ENCODE results near the gene CCSER1.
"Not testable (repeated sequence)": the region's sequence is repeated elsewhere in the genome, so short reads cannot be mapped to it uniquely, and the experiment has no call there.

Gene CCSER1

DNA sequence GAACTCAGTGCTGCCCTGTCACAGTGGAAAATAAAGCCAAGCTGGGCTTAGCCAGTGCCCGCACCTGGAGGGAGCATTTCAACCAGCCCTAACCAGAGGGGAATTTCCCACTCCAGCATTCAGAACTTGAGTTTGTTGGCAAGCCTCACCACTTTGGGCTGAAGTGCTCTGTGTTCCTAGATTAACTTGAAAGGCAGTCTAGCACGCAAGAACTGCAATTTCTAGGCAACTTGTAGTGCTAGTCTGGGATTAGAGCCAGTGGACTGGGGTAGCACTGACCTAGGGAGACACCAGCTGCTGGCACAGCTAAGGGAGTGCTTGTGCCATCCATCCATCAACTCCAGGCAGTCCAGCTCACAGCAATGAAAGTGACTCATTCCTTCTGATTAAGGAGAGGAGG, 1115.9 kb downstream of the CCSER1 start:
- in situ Hi-C loops (cut with HindIII; ENCODE audit: low sequenced_read_pairs), result no loop called here
- no peak overlapping the region for H3K4me3 ChIP-seq (ENCODE audit: low read depth, low read length)
- TF ChIP-seq CTCF (IDR thresholded peaks at IDR 0.05; ENCODE audit: low read depth, low read length), result no peak
- DNase-seq (ENCODE audit: low read depth, low spot score), result peak; percentile 36

- DNase-seq (ENCODE audit: low read depth, low spot score), result no peak
- H3K4me3 ChIP-seq (ENCODE audit: low read depth, low read length), result no peak overlapping the region
- in situ Hi-C loops (cut with HindIII; ENCODE audit: low sequenced_read_pairs), result no loop called here
- no peak for TF ChIP-seq CTCF (IDR thresholded peaks at IDR 0.05; ENCODE audit: low read depth, low read length)
Measured at GRCh38 chr4:91256043-91256442, 1128.8 kb downstream of the CCSER1 start.

DNA sequence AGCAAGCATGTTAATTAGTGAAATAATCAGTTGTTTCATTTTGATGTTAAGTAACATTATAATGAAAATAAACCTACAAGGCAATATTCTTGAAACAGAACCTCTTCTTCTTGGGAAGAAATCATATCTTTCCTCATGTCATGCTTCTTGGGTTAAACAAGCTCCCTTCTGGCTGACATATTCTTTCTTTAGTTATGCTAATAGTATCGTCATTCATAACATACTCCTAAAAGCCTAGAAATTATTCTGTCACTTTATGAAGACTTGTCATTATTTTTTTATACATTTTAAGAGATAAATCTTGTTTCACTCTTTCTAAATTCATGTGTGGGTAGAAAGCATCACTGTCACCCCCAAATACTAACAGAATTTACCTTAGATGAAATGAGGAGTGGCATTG, 1129.6 kb downstream of the CCSER1 start:
- DNase-seq (ENCODE audit: low read depth, low spot score), result no peak
- in situ Hi-C loops (cut with HindIII; ENCODE audit: low sequenced_read_pairs), result no loop called here
- TF ChIP-seq CTCF (IDR thresholded peaks at IDR 0.05; ENCODE audit: low read depth, low read length), result no peak

DNA sequence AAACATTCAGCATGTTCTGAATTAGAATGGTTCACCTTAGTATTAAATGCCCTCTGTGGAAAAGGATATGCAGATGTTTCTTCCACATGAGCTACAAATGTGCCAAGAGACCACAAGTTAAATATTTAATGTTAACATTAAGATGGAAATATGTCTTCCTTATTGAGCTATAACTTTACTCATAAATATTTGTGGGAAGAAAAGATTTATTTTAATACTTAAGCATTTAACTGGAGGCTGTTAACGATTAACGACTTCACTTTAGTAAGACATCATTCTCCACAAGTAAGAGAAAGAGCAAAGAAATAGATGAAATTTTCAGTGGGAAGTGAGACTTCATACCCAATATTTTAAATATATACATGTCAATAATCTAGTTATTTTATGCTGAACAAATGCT, 1130.5 kb downstream of the CCSER1 start:
- no peak for DNase-seq (ENCODE audit: low read depth, low spot score)
- in situ Hi-C loops (cut with HindIII; ENCODE audit: low sequenced_read_pairs), result no loop called here
- TF ChIP-seq CTCF (IDR thresholded peaks at IDR 0.05; ENCODE audit: low read depth, low read length), result no peak
- no peak overlapping the region for H3K4me3 ChIP-seq (ENCODE audit: low read depth, low read length)

More for the DNA sequence above, 1129.6 kb downstream of the CCSER1 start:
- no peak overlapping the region for H3K4me3 ChIP-seq (ENCODE audit: low read depth, low read length)

- H3K4me3 ChIP-seq (ENCODE audit: low read depth, low read length), result no peak overlapping the region
- in situ Hi-C loops (cut with HindIII; ENCODE audit: low sequenced_read_pairs), result no loop called here
- no peak for TF ChIP-seq CTCF (IDR thresholded peaks at IDR 0.05; ENCODE audit: low read depth, low read length)
- DNase-seq (ENCODE audit: low read depth, low spot score), result no peak
Measured at GRCh38 chr4:91258326-91258725, 1131.1 kb downstream of the CCSER1 start.

DNA sequence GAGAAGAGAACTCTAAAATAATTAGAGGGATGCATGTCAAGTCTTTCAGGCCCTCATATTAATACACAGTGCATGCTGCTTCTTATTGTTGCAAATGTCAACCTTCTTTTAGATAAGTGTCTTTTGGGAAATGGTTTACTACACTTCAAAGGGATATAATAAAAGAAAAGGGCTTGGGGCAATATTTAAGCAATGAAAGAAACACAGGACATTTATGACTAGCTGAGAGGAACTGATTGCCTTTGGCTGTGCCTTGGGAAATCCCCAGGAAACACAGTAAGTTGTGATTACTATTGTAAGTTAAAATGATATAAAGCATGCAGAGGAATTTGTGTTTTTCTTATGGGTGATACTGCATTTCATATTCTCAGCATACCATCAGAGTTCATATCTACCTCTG, 1140.3 kb downstream of the CCSER1 start:
- H3K4me3 ChIP-seq (ENCODE audit: low read depth, low read length), result no peak overlapping the region
- DNase-seq (ENCODE audit: low read depth, low spot score), result no peak
- in situ Hi-C loops (cut with HindIII; ENCODE audit: low sequenced_read_pairs), result no loop called here
- no peak for TF ChIP-seq CTCF (IDR thresholded peaks at IDR 0.05; ENCODE audit: low read depth, low read length)

GRCh38 chr4:91268481-91268880, 1141.3 kb downstream of the CCSER1 start:
- H3K4me3 ChIP-seq (ENCODE audit: low read depth, low read length); DNase-seq (ENCODE audit: low read depth, low spot score); in situ Hi-C loops (cut with HindIII; ENCODE audit: low sequenced_read_pairs): not testable (repeated sequence)

Measured in astrocyte of the spinal cord (primary cell).